HepG2 (cell line): ENCODE results near the gene SNED1.

Source experiments
- CTCF ChIP-seq: sonication (generic); formaldehyde crosslinking; IDR thresholded peaks from 2 replicates; pipeline ENCODE4 v1.5.0; 2020; ENCODE audit warnings: mild to moderate bottlenecking, missing genetic modification reagents, moderate library complexity
- EHMT2 ChIP-seq: fragments of 200-600 bp; sonication (generic); IDR thresholded peaks from 2 replicates; pipeline ENCODE4 v1.7.0; 2017; ENCODE audit warnings: antibody characterized with exemption, low read depth, low read length, borderline replicate concordance
- EP300 ChIP-seq, 3 experiments: sonication (generic) in 1 of 3; formaldehyde crosslinking in 1 of 3; IDR thresholded peaks; 2 replicates each; pipeline versions ENCODE4 v1.5.1 to v1.6.1; 2011 to 2020; ENCODE audit warnings: low read depth in 2 of 3, low read length in 2 of 3, borderline replicate concordance in 1 of 3, improper control_type of control experiment in 1 of 3, mild to moderate bottlenecking in 1 of 3, missing genetic modification reagents in 1 of 3, moderate library complexity in 1 of 3
- KDM5A ChIP-seq: fragments of 200-600 bp; sonication (generic); IDR thresholded peaks from 2 replicates; pipeline ENCODE4 v1.7.0; 2018; ENCODE audit warnings: antibody characterized with exemption, mild to moderate bottlenecking, low read length, borderline replicate concordance
- NFRKB ChIP-seq: fragments of 450-650 bp; IDR thresholded peaks from 2 replicates; pipeline ENCODE4 v1.6.1; 2017
- PCBP2 ChIP-seq: fragments of 200-400 bp; formaldehyde crosslinking; optimal IDR thresholded peaks from 2 replicates; pipeline ENCODE3; 2018; ENCODE audit warnings: low read length, low read depth; ENCODE audit not compliant: poor library complexity, severe bottlenecking
- PHF5A ChIP-seq: IDR thresholded peaks from one replicate; pipeline ENCODE4 v1.6.1; 2018; ENCODE audit warnings: low read depth, missing genetic modification reagents; ENCODE audit not compliant: unreplicated experiment
- RBM39 ChIP-seq: fragments of 200-400 bp; formaldehyde crosslinking; IDR thresholded peaks from one replicate; pipeline ENCODE4 v1.6.1; 2018; ENCODE audit warnings: antibody characterized with exemption, mild to moderate bottlenecking, low read depth, low read length; ENCODE audit not compliant: poor library complexity, severe bottlenecking
- YY1 ChIP-seq: IDR thresholded peaks from 2 replicates; pipeline ENCODE4 v1.6.1; 2011; ENCODE audit warnings: low read length, low read depth, moderate library complexity, mild to moderate bottlenecking; ENCODE audit not compliant: insufficient read depth, insufficient replicate concordance
- ZBTB1 ChIP-seq: sonication (generic); formaldehyde crosslinking; IDR thresholded peaks from 2 replicates; pipeline ENCODE4 v1.4.0; 2020; ENCODE audit warnings: missing genetic modification reagents, borderline replicate concordance
- ZNF143 ChIP-seq: sonication (generic); formaldehyde crosslinking; IDR thresholded peaks from 2 replicates; pipeline ENCODE4 v1.4.0; 2020; ENCODE audit warnings: missing genetic modification reagents
- TF ChIP-seq, protein P1 (sequence below): sonication (generic); formaldehyde crosslinking; IDR thresholded peaks from 2 replicates; pipeline ENCODE4 v1.4.0; 2020; ENCODE audit warnings: missing genetic modification reagents, mild to moderate bottlenecking, borderline replicate concordance
- TF ChIP-seq, protein P2 (sequence below): sonication (generic); formaldehyde crosslinking; IDR thresholded peaks from 2 replicates; pipeline ENCODE4 v1.5.0; 2020; ENCODE audit warnings: mild to moderate bottlenecking, missing genetic modification reagents
- TF ChIP-seq, protein P3 (sequence below): sonication (generic); formaldehyde crosslinking; IDR thresholded peaks from 2 replicates; pipeline ENCODE4 v1.9.0; 2021; ENCODE audit warnings: missing genetic modification reagents, mild to moderate bottlenecking, borderline replicate concordance

GRCh38 chr2:241043581-241043980 is 45.2 kb downstream of the SNED1 start:
- TF ChIP-seq ZNF143 (no peak), EHMT2 (no peak), PCBP2 (no peak), KDM5A (no peak), RBM39 (no peak), NFRKB (no peak), CTCF (CRISPR knock-in tag) (no peak), EP300 (IDR thresholded peaks at IDR 0.05; ENCODE audit: low read depth in 2 of 2, low read length in 2 of 2) (no peak), EP300 (CRISPR knock-in tag; IDR thresholded peaks at IDR 0.05; ENCODE audit: borderline replicate concordance) (no peak), YY1 (no peak), ZBTB1 (no peak), PHF5A (CRISPR knock-in tag) (no peak)
- TF ChIP-seq, protein P1, sequence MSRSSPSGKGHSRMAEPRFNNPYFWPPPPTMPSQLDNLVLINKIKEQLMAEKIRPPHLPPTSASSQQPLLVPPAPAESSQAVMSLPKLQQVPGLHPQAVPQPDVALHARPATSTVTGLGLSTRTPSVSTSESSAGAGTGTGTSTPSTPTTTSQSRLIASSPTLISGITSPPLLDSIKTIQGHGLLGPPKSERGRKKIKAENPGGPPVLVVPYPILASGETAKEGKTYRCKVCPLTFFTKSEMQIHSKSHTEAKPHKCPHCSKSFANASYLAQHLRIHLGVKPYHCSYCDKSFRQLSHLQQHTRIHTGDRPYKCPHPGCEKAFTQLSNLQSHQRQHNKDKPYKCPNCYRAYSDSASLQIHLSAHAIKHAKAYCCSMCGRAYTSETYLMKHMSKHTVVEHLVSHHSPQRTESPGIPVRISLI (CRISPR knock-in tag): no peak
- TF ChIP-seq, protein P2, sequence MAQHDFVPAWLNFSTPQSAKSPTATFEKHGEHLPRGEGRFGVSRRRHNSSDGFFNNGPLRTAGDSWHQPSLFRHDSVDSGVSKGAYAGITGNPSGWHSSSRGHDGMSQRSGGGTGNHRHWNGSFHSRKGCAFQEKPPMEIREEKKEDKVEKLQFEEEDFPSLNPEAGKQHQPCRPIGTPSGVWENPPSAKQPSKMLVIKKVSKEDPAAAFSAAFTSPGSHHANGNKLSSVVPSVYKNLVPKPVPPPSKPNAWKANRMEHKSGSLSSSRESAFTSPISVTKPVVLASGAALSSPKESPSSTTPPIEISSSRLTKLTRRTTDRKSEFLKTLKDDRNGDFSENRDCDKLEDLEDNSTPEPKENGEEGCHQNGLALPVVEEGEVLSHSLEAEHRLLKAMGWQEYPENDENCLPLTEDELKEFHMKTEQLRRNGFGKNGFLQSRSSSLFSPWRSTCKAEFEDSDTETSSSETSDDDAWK (CRISPR knock-in tag): no peak
- TF ChIP-seq, protein P3, sequence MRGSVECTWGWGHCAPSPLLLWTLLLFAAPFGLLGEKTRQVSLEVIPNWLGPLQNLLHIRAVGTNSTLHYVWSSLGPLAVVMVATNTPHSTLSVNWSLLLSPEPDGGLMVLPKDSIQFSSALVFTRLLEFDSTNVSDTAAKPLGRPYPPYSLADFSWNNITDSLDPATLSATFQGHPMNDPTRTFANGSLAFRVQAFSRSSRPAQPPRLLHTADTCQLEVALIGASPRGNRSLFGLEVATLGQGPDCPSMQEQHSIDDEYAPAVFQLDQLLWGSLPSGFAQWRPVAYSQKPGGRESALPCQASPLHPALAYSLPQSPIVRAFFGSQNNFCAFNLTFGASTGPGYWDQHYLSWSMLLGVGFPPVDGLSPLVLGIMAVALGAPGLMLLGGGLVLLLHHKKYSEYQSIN (CRISPR knock-in tag): no peak
